C4-2B (cell line): ENCODE results near the gene MAN2B2.

Experiments used
- ZFX ChIP-seq: fragments of 450-650 bp; IDR thresholded peaks from 2 replicates; pipeline ENCODE4 v1.6.1; 2017
- TF ChIP-seq, protein P1 (sequence below): fragments of 450-650 bp; conservative IDR thresholded peaks from 2 replicates; pipeline ENCODE4 v1.5.1; 2017; ENCODE audit warnings: mild to moderate bottlenecking

DNA sequence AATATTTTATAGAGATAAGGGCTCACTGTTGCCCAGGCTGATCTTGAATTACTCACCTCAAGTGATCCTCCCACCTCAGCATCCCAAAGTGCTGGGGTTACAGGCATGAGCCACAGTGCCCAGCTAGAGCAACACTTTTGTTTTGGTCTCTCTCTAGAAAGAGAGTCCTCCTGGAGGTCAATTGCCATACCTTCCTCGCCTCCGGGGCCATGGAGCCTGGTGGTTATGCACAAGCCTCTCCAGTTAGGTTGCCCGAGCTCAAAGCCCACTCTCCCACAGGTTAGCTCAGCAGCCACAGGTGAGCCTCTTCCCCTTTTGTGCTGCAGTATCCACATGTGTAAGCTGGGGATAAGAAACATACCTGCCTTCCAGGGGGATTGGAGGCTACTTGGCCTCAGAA lies 24.2 kb upstream of the MAN2B2 start:
- TF ChIP-seq, protein P1, sequence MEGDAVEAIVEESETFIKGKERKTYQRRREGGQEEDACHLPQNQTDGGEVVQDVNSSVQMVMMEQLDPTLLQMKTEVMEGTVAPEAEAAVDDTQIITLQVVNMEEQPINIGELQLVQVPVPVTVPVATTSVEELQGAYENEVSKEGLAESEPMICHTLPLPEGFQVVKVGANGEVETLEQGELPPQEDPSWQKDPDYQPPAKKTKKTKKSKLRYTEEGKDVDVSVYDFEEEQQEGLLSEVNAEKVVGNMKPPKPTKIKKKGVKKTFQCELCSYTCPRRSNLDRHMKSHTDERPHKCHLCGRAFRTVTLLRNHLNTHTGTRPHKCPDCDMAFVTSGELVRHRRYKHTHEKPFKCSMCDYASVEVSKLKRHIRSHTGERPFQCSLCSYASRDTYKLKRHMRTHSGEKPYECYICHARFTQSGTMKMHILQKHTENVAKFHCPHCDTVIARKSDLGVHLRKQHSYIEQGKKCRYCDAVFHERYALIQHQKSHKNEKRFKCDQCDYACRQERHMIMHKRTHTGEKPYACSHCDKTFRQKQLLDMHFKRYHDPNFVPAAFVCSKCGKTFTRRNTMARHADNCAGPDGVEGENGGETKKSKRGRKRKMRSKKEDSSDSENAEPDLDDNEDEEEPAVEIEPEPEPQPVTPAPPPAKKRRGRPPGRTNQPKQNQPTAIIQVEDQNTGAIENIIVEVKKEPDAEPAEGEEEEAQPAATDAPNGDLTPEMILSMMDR = no peak
- no peak for TF ChIP-seq ZFX
